H1 (cell line): ENCODE results near the gene TSHB. TPM values are rescaled to one million over a fixed set of nuclear protein-coding genes. Genes with fewer than 3 reads are reported as not detected.

Experiments used
- CTCF ChIA-PET: fragments of 300-600 bp; sonication (Branson Sonifier 250); formaldehyde crosslinking; loops from one replicate; lab custom pipeline; 2021; ENCODE audit not compliant: partially characterized antibody; lab: Charles Lee
- POLR2A ChIA-PET: fragments of 300-600 bp; sonication (Branson Sonifier 250); formaldehyde crosslinking; loops from one replicate; lab custom pipeline; 2021; ENCODE audit warnings: inconsistent platforms; ENCODE audit not compliant: partially characterized antibody; lab: Charles Lee
- DNase-seq, 2 experiments: peaks; one replicate each; pipeline versions ENCODE4 v3.0.0 to v3.0.0-alpha.2; 2010 to 2022; ENCODE audit warnings: low spot score in 2 of 2, low read depth in 1 of 2, mixed read lengths in 1 of 2
- FAIRE-seq: peaks from 2 replicates; lab custom pipeline; 2011; peaks lifted over from hg19 to GRCh38; lab: Jason Lieb, UNC
- H2AFZ ChIP-seq: 2 replicates; pipeline ENCODE4 v1.8.1; 2012; ENCODE audit warnings: low read length, inconsistent platforms
- H2AK5ac ChIP-seq: 2 replicates; pipeline ENCODE4 v1.6.1; 2013; ENCODE audit warnings: low read depth, low read length
- H2BK120ac ChIP-seq: replicated peaks from 2 replicates; pipeline ENCODE3; 2013; ENCODE audit warnings: low read depth, low read length, inconsistent platforms
- H2BK12ac ChIP-seq: 2 replicates; pipeline ENCODE4 v1.6.1; 2013; ENCODE audit warnings: low read depth, low read length
- H2BK15ac ChIP-seq: 2 replicates; pipeline ENCODE4 v1.6.1; 2013; ENCODE audit warnings: low read length
- H2BK20ac ChIP-seq: 2 replicates; pipeline ENCODE4 v1.6.1; 2013; ENCODE audit warnings: low read length
- H2BK5ac ChIP-seq: 2 replicates; pipeline ENCODE4 v1.6.1; 2013; ENCODE audit warnings: low read depth, low read length
- H3K14ac ChIP-seq: 2 replicates; pipeline ENCODE4 v1.6.1; 2013; ENCODE audit warnings: inconsistent platforms; ENCODE audit not compliant: insufficient read length
- H3K18ac ChIP-seq: 2 replicates; pipeline ENCODE4 v1.6.1; 2013; ENCODE audit warnings: low read length; ENCODE audit errors: extremely low read depth
- H3K23ac ChIP-seq: 2 replicates; pipeline ENCODE4 v1.6.1; 2013; ENCODE audit warnings: inconsistent platforms; ENCODE audit not compliant: insufficient read length
- H3K23me2 ChIP-seq: 2 replicates; pipeline ENCODE4 v1.6.1; 2013; ENCODE audit warnings: low read depth, low read length
- H3K27ac ChIP-seq: 2 replicates; pipeline ENCODE4 v1.6.1; 2011; ENCODE audit warnings: low read depth, low read length, inconsistent platforms
- H3K27me3 ChIP-seq, 4 experiments: replicated peaks in 1 of 4; 1 replicate in 1 of 4; 2 replicates in 3 of 4; pipeline versions ENCODE4 v1.6.1 to v1.8.1; 2011 to 2013; ENCODE audit warnings: low read length in 3 of 4, mild to moderate bottlenecking in 3 of 4, inconsistent platforms in 2 of 4, mixed read lengths in 2 of 4, moderate library complexity in 1 of 4; ENCODE audit not compliant: control insufficient read depth in 3 of 4, insufficient read depth in 3 of 4; ENCODE audit errors: extremely low read depth in 1 of 4
- H3K36me3 ChIP-seq, 4 experiments: 2 replicates each; pipeline versions ENCODE4 v1.6.1 to v1.8.1; 2011 to 2013; ENCODE audit warnings: mild to moderate bottlenecking in 4 of 4, low read length in 3 of 4, moderate library complexity in 2 of 4, control low read depth in 1 of 4, inconsistent platforms in 1 of 4; ENCODE audit not compliant: insufficient read depth in 4 of 4, control insufficient read depth in 2 of 4
- H3K4ac ChIP-seq: replicated peaks from 2 replicates; pipeline ENCODE3; 2013; ENCODE audit warnings: low read length, low read depth, mixed read lengths, inconsistent platforms; ENCODE audit not compliant: insufficient read length
- H3K4me1 ChIP-seq, 4 experiments: replicated peaks in 1 of 4; 1 replicate in 1 of 4; 2 replicates in 3 of 4; pipeline versions ENCODE4 v1.6.1 to v1.8.1; 2011 to 2013; ENCODE audit warnings: low read length in 3 of 4, inconsistent platforms in 2 of 4, mixed read lengths in 1 of 4; ENCODE audit not compliant: insufficient read depth in 4 of 4, control insufficient read depth in 3 of 4
- H3K4me2 ChIP-seq, 2 experiments: 2 replicates each; pipeline versions ENCODE4 v1.6.1 to v1.8.1; 2011 to 2013; ENCODE audit warnings: low read depth in 2 of 2, low read length in 2 of 2, control low read depth in 1 of 2, inconsistent platforms in 1 of 2, mild to moderate bottlenecking in 1 of 2; ENCODE audit not compliant: insufficient read depth in 1 of 2
- H3K4me3 ChIP-seq, 4 experiments: fragments of 200-600, 300-600 bp in 1 of 4; sonication (generic), shearing (Covaris generic), sonication (Bioruptor Twin) in 1 of 4; 2 replicates each; pipeline versions ENCODE4 v1.5.1 to v1.8.1; 2011 to 2016; ENCODE audit warnings: low read length in 4 of 4, low read depth in 3 of 4, control low read depth in 2 of 4, inconsistent platforms in 2 of 4, mild to moderate bottlenecking in 2 of 4, mixed read lengths in 1 of 4, moderate library complexity in 1 of 4; ENCODE audit not compliant: insufficient read depth in 2 of 4; ENCODE audit errors: extremely low read depth in 1 of 4
- H3K56ac ChIP-seq: replicated peaks from 2 replicates; pipeline ENCODE3; 2013; ENCODE audit warnings: low read depth, mild to moderate bottlenecking, mixed read lengths, low read length, inconsistent platforms; ENCODE audit not compliant: insufficient read length
- H3K79me1 ChIP-seq: 2 replicates; pipeline ENCODE4 v1.6.1; 2013; ENCODE audit warnings: low read depth, low read length, control low read depth
- H3K79me2 ChIP-seq, 2 experiments: 2 replicates each; pipeline versions ENCODE4 v1.6.1 to v1.8.1; 2012 to 2013; ENCODE audit warnings: low read length in 2 of 2, mild to moderate bottlenecking in 2 of 2, inconsistent platforms in 1 of 2; ENCODE audit not compliant: insufficient read depth in 2 of 2, control insufficient read depth in 1 of 2
- H3K9ac ChIP-seq, 4 experiments: replicated peaks in 1 of 4; 1 replicate in 1 of 4; 2 replicates in 3 of 4; pipeline versions ENCODE4 v1.6.1 to v1.8.1; 2011 to 2013; ENCODE audit warnings: low read depth in 3 of 4, low read length in 3 of 4, control low read depth in 2 of 4, mild to moderate bottlenecking in 2 of 4, moderate library complexity in 2 of 4, inconsistent platforms in 1 of 4; ENCODE audit errors: extremely low read depth in 1 of 4
- H3K9me3 ChIP-seq, 2 experiments: 2 replicates each; pipeline versions ENCODE4 v1.6.1 to v1.8.1; 2012 to 2013; ENCODE audit warnings: mild to moderate bottlenecking in 2 of 2, moderate library complexity in 2 of 2, control low read depth in 1 of 2, inconsistent platforms in 1 of 2, low read depth in 1 of 2, low read length in 1 of 2, mixed read lengths in 1 of 2; ENCODE audit not compliant: insufficient read depth in 2 of 2
- H4K20me1 ChIP-seq, 2 experiments: replicated peaks in 1 of 2; 2 replicates each; pipeline versions ENCODE3 to v1.8.1; 2011 to 2013; ENCODE audit warnings: inconsistent platforms in 2 of 2, low read length in 2 of 2, mild to moderate bottlenecking in 1 of 2; ENCODE audit not compliant: insufficient read depth in 2 of 2, control insufficient read depth in 1 of 2
- H4K5ac ChIP-seq: 2 replicates; pipeline ENCODE4 v1.6.1; 2013; ENCODE audit warnings: low read length, low read depth, mixed read lengths, inconsistent platforms; ENCODE audit not compliant: insufficient read length
- H4K8ac ChIP-seq: 2 replicates; pipeline ENCODE4 v1.8.0; 2013; ENCODE audit warnings: mild to moderate bottlenecking, moderate library complexity, low read length, inconsistent platforms; ENCODE audit not compliant: insufficient read depth; ENCODE audit errors: extremely low read depth
- H4K91ac ChIP-seq: replicated peaks from 2 replicates; pipeline ENCODE3; 2013; ENCODE audit warnings: low read length, mixed read lengths, inconsistent platforms; ENCODE audit not compliant: insufficient read length
- FOSL1 ChIP-seq: IDR thresholded peaks from 2 replicates; pipeline ENCODE4 v1.6.1; 2011; ENCODE audit warnings: mild to moderate bottlenecking, low read depth, low read length, moderate library complexity; ENCODE audit not compliant: insufficient read depth
- HDAC2 ChIP-seq, 2 experiments: fragments of 300-600 bp in 1 of 2; sonication (generic) in 1 of 2; IDR thresholded peaks; 2 replicates each; pipeline ENCODE4 v1.6.1; 2011 to 2012; ENCODE audit warnings: low read depth in 2 of 2, low read length in 2 of 2, mild to moderate bottlenecking in 2 of 2, moderate library complexity in 2 of 2, borderline replicate concordance in 1 of 2, inconsistent platforms in 1 of 2
- WGBS, 2 experiments: shearing (Covaris generic) in 1 of 2; methylation state at CpG; one replicate each; pipeline versions ENCODE4 v1.1.6 to v1.1.7; 2013 to 2015; ENCODE audit warnings: low lambda C conversion rate in 2 of 2, mixed read lengths in 2 of 2, inconsistent platforms in 1 of 2, low coverage in 1 of 2, missing lambda C conversion rate in 1 of 2; ENCODE audit not compliant: insufficient replicate concordance in 2 of 2, insufficient coverage in 1 of 2, insufficient read length in 1 of 2; ENCODE audit errors: extremely low coverage in 1 of 2, missing lambda C conversion rate in 1 of 2; 5-methylcytosine and 5-hydroxymethylcytosine counted together
- polyA plus RNA-seq, 7 experiments: library from polyadenylated mRNA; depleted of rRNA in 3 of 7; stranded (reverse) in 5 of 7; unstranded in 2 of 7; fragments of >200 nt in 5 of 7; fragments of 200-250 nt in 2 of 7; gene quantifications; 1 replicate in 5 of 7; 2 replicates in 1 of 7; 4 replicates in 1 of 7; pipeline versions ENCODE4 v1.2.1 to v1.2.3, GENCODE V29; 2011 to 2013; ENCODE audit warnings: missing spikeins in 2 of 7, mixed read lengths in 2 of 7
- total RNA-seq: library from RNA; stranded (reverse); fragmentation: NEBNext Ultra II Directional; extraction: Animal tissue kit (Norgen Biotek cat#: 25700); gene quantifications from 2 replicates; pipeline ENCODE4 v1.2.1, GENCODE V29; 2021

The TSHB gene
- total and polyA plus RNA-seq, 2 of the 8 experiments (the other 6 are each of a cell fraction or from before 2014, with no cell fraction given), result not detected

DNA sequence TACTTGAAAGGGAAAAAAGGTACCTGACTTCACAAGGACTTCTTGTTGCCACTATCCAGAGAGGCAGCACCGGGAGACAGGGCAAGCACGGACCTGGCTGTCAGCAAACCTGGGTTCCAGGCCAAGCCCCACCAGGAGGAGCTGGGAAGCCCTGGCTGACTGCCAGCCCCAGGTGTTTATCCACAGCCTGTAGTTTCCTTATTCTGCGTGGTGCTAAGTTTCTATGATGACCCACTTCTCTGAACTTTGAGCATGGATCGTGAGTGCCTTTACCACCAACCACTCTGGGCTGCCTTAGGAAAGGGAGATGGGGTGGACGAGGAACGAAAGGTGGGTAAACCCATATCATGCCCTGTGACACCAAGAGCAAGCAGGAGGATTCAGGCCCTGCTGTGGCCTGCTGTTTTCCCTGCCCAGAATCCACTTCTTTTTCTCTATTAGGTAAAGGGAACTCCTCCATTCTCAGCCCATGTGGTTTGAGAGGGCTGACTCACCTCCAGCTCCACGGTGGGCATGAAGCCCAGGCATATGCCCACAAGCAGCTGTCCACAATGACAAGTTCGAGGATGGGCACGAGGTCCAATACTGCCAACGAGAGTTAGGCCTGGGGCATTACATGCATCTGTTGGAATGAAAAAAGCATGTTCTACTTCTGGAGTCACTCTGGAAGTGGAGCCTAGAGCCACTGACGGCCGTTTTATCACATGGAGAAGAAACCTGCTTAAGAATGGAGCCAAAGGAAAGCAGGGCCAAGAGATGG is 39.4 kb downstream of the TSHB start:
- no peak overlapping the region for H3K56ac ChIP-seq
- no peak overlapping the region for H2BK15ac ChIP-seq
- H2BK20ac ChIP-seq, result no peak overlapping the region
- no peak overlapping the region for H3K9ac ChIP-seq
- H3K14ac ChIP-seq, result no peak overlapping the region
- TF ChIP-seq HDAC2 (IDR thresholded peaks at IDR 0.05; ENCODE audit: borderline replicate concordance in 1 of 2, low read depth in 2 of 2, low read length in 2 of 2), result no peak
- TF ChIP-seq FOSL1, result no peak
- no peak overlapping the region for H3K23ac ChIP-seq
- no peak overlapping the region for H4K5ac ChIP-seq
- H2BK12ac ChIP-seq, result no peak overlapping the region
- H3K4me1 ChIP-seq, result no peaks in the 10 kb centered on the region; a peak in 1 of 7 replicates
- no peaks in the 10 kb centered on the region for H3K27me3 ChIP-seq
- no peak overlapping the region for H3K18ac ChIP-seq
- H3K4ac ChIP-seq, result no peak overlapping the region
- ChIA-PET CTCF (interaction anchor here (1.3 kb wide), 1 partner anchor 10 kb away, joined by 5 read pairs; no protein-coding TSS in a partner anchor), POLR2A (no interaction called here)
- H4K91ac ChIP-seq, result no peak overlapping the region
- no peak overlapping the region for H3K4me3 ChIP-seq
- no peaks in the 10 kb centered on the region for H3K79me2 ChIP-seq
- FAIRE-seq (no peak), DNase-seq (no peak)
- H3K27ac ChIP-seq, result no peak overlapping the region
- no peaks in the 10 kb centered on the region for H3K36me3 ChIP-seq
- no peaks in the 10 kb centered on the region for H4K20me1 ChIP-seq
- WGBS, 2 experiments, result 88% methylated on average over 11 of the region's 12 CpGs; no CpG with 5 or more reads in 1 of the 2 experiments
- H2BK5ac ChIP-seq, result no peak overlapping the region
- H3K9me3 ChIP-seq, result no peaks in the 10 kb centered on the region
- no peak overlapping the region for H2AK5ac ChIP-seq
- H4K8ac ChIP-seq, result no peak overlapping the region
- no peak overlapping the region for H2BK120ac ChIP-seq
- H3K4me2 ChIP-seq, result no peak overlapping the region
- H2AFZ ChIP-seq, result no peak overlapping the region
- no peaks in the 10 kb centered on the region for H3K23me2 ChIP-seq
- no peaks in the 10 kb centered on the region for H3K79me1 ChIP-seq
